Lower leg skin (tissue), 3 donors: ENCODE measurements around the gene AAGAB.

Source experiments
- CTCF ChIP-seq, 3 donors: fragments of 450-650 bp; IDR thresholded peaks; one replicate each; pipeline ENCODE4 v1.5.1; 2016; ENCODE audit warnings: antibody characterized with exemption in 3 of 3, mild to moderate bottlenecking in 3 of 3, moderate library complexity in 2 of 3
- POLR2A ChIP-seq, 2 donors: fragments of 450-650 bp; IDR thresholded peaks; one replicate each; pipeline ENCODE4 v1.6.1; 2016 to 2017; ENCODE audit warnings: antibody characterized with exemption in 2 of 2, mild to moderate bottlenecking in 1 of 2, moderate library complexity in 1 of 2

GRCh38 chr15:67189326-67190051, 65.0 kb downstream of the AAGAB start:
- TF ChIP-seq POLR2A (IDR thresholded peaks at IDR 0.05) (no peak), CTCF (IDR thresholded peaks at IDR 0.05) (no peak)
